Left lung (tissue), 10 donors: ENCODE data around the gene SCN2B. TPM values are rescaled to one million over a fixed set of nuclear protein-coding genes. Genes with fewer than 3 reads are reported as not detected.

Experiments
- ATAC-seq: fragments of 200-7000 bp; cut with Tn5 transposase; one replicate; pipeline ENCODE4 v1.9.1; 2020; ENCODE audit warnings: moderate library complexity
- DNase-seq, 4 donors: peaks; one replicate each; pipeline ENCODE4 v3.0.0-alpha.2; 2013 to 2020
- H3K27ac ChIP-seq, 2 donors: fragments of 200-600 bp; sonication (generic) in 1 of 2; one replicate each; pipeline versions ENCODE4 v1.5.0 to v1.8.0; 2020 to 2021
- H3K27me3 ChIP-seq, 2 donors: fragments of 200-600 bp; sonication (generic) in 1 of 2; one replicate each; pipeline versions ENCODE4 v1.5.0 to v1.8.0; 2020 to 2021
- H3K36me3 ChIP-seq, 2 donors: fragments of 200-600 bp; sonication (generic) in 1 of 2; one replicate each; pipeline versions ENCODE4 v1.5.0 to v1.8.0; 2020 to 2021
- H3K4me1 ChIP-seq, 2 donors: fragments of 200-600 bp; one replicate each; pipeline ENCODE4 v1.8.0; 2021
- H3K4me3 ChIP-seq, 2 donors: fragments of 200-600 bp; sonication (generic) in 1 of 2; one replicate each; pipeline versions ENCODE4 v1.5.0 to v1.8.0; 2020 to 2021; ENCODE audit warnings: mild to moderate bottlenecking in 1 of 2
- H3K9me3 ChIP-seq, 2 donors: fragments of 200-600 bp; sonication (generic) in 1 of 2; one replicate each; pipeline versions ENCODE4 v1.5.0 to v1.8.0; 2020 to 2021
- intact Hi-C, 2 donors: fragments of 100-400 bp; cut with DNase I; formaldehyde crosslinking; loops; one replicate each; pipeline versions ENCODE4 v1.11.2 to v1.14.2; 2022
- polyA plus RNA-seq, 6 donors: library from polyadenylated mRNA; unstranded; fragments of 120-200 nt; gene quantifications; one replicate each; pipeline ENCODE4 v1.2.1, GENCODE V29; 2013; ENCODE audit not compliant: insufficient read length in 6 of 6
- total RNA-seq, 2 donors: library from RNA; stranded (reverse); fragmentation: NEBNext Ultra II Directional; extraction: Animal tissue kit (Norgen Biotek cat#: 25700); gene quantifications; one replicate each; pipeline ENCODE4 v1.2.1, GENCODE V29; 2021
- TF ChIP-seq, protein P1 (sequence below), 2 donors: fragments of 200-600 bp; sonication (generic) in 1 of 2; IDR thresholded peaks; one replicate each; pipeline versions ENCODE4 v1.5.0 to v1.8.0; 2021; ENCODE audit warnings: antibody characterized with exemption in 2 of 2
- donor health status: DM: no; HTN: yes; CAD: no.
- donor health status: DM: no; HTN: no; CAD: no.

Gene SCN2B
- total and polyA plus RNA-seq, 8 donors: 1.0 to 5.9 (median 4.8) TPM

- no peak overlapping the region for H3K4me3 ChIP-seq
- ATAC-seq (no peak), DNase-seq (no peak)
- no peaks in the 10 kb centered on the region for H3K36me3 ChIP-seq
- H3K4me1 ChIP-seq: peaks cover 5 to 96% of the 10 kb centered on the region in 2 donors
- no peaks in the 10 kb centered on the region for H3K9me3 ChIP-seq
- H3K27me3 ChIP-seq: no peaks in the 10 kb centered on the region
- peak overlapping the region in 1 of 2 donors; percentile 18 for H3K27ac ChIP-seq
- intact Hi-C loops: no loop called here
- TF ChIP-seq, protein P1, sequence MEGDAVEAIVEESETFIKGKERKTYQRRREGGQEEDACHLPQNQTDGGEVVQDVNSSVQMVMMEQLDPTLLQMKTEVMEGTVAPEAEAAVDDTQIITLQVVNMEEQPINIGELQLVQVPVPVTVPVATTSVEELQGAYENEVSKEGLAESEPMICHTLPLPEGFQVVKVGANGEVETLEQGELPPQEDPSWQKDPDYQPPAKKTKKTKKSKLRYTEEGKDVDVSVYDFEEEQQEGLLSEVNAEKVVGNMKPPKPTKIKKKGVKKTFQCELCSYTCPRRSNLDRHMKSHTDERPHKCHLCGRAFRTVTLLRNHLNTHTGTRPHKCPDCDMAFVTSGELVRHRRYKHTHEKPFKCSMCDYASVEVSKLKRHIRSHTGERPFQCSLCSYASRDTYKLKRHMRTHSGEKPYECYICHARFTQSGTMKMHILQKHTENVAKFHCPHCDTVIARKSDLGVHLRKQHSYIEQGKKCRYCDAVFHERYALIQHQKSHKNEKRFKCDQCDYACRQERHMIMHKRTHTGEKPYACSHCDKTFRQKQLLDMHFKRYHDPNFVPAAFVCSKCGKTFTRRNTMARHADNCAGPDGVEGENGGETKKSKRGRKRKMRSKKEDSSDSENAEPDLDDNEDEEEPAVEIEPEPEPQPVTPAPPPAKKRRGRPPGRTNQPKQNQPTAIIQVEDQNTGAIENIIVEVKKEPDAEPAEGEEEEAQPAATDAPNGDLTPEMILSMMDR (IDR thresholded peaks at IDR 0.05): no peak
These were observed 40.4 kb upstream of the SCN2B start for GRCh38 chr11:118216621-118217481.

DNA sequence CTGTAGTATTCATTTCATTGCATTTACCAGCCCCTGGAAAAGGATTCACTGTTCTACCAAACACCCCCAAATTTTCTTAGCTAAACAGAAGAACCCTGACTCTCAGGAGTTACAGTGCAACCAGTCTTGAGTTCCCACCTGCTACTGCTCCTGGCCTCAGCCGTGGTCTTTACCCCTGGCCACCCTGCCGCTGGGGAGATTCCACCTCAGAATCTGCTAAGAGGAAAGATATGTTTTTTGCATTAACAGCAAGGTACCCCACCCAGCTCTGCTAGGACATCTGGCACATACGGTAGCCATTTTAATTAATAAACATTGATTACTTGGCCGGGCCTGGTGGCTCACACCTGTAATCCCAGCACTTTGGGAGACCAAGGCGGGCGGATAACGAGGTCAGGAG, 39.3 kb upstream of the SCN2B start:
- intact Hi-C loops: no loop called here
- H3K4me1 ChIP-seq: peaks cover 9 to 98% of the 10 kb centered on the region in 2 donors
- ATAC-seq (no peak), DNase-seq (no peak)
- H3K27me3 ChIP-seq: no peaks in the 10 kb centered on the region
- H3K27ac ChIP-seq: peak overlapping the region in 1 of 2 donors; percentile 86
- H3K36me3 ChIP-seq: no peaks in the 10 kb centered on the region
- TF ChIP-seq, protein P1 (IDR thresholded peaks at IDR 0.05): no peak
- H3K9me3 ChIP-seq: no peaks in the 10 kb centered on the region
- no peak overlapping the region for H3K4me3 ChIP-seq

DNA sequence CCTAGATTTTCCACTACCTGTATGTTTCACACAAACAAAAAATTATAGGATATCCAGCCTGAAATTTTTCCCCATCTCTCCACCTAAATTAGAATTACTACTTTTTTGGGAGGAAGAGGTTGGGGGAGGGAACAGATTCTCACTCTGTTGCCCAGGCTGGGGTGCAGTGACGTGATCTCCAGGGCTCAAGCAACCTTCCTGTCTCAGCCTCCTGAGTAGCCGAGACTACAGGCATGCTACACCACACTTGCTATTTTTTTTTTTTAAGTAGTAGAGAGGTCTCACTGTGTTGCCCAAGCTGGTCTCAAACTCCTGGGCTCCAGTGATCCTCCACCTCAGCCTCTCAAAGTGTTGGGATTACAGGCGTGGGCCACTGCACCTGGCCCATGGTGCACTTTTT, 38.8 kb upstream of the SCN2B start:
- no peak overlapping the region for H3K4me3 ChIP-seq
- intact Hi-C loops: no loop called here
- TF ChIP-seq, protein P1 (IDR thresholded peaks at IDR 0.05): no peak
- H3K36me3 ChIP-seq: no peaks in the 10 kb centered on the region
- H3K4me1 ChIP-seq: peaks cover 10 to 98% of the 10 kb centered on the region in 2 donors
- no peak for ATAC-seq
- DNase-seq: no peak
- H3K27ac ChIP-seq: peak overlapping the region in 1 of 2 donors; percentile 86
- no peaks in the 10 kb centered on the region for H3K9me3 ChIP-seq
- no peaks in the 10 kb centered on the region for H3K27me3 ChIP-seq

- Histone ChIP-seq H3K27me3 (no peaks in the 10 kb centered on the region), H3K4me1 (peaks cover 10 to 95% of the 10 kb centered on the region in 2 donors), H3K4me3 (no peak overlapping the region), H3K9me3 (no peaks in the 10 kb centered on the region), H3K36me3 (peaks cover 0 to 1% of the 10 kb centered on the region in 2 donors), H3K27ac (peak overlapping the region in 1 of 2 donors; percentile 86)
- DNase-seq: peak in 1 of 4 donors; percentile 60
- TF ChIP-seq, protein P1 (IDR thresholded peaks at IDR 0.05): no peak
- intact Hi-C loops: no loop called here
- peak; percentile 25 for ATAC-seq
These were observed 37.9 kb upstream of the SCN2B start for GRCh38 chr11:118214210-118214914.

GRCh38 chr11:118213781-118214180, 37.3 kb upstream of the SCN2B start:
- Histone ChIP-seq H3K9me3 (no peaks in the 10 kb centered on the region), H3K4me3 (no peak overlapping the region), H3K27ac (peak overlapping the region in 1 of 2 donors; percentile 86), H3K36me3 (peaks cover 0 to 5% of the 10 kb centered on the region in 2 donors), H3K4me1 (peaks cover 10 to 89% of the 10 kb centered on the region in 2 donors), H3K27me3 (no peaks in the 10 kb centered on the region)
- ATAC-seq: no peak
- TF ChIP-seq, protein P1 (IDR thresholded peaks at IDR 0.05): no peak
- no peak for DNase-seq
- intact Hi-C loops: no loop called here
